GM21723 (cell line): ENCODE data around the gene KIRREL1.

Experiments used
- ATAC-seq: cut with Tn5 transposase; IDR thresholded peaks from one replicate; pipeline ENCODE4 v1.9.1; 2021; ENCODE audit warnings: mild to moderate bottlenecking, moderate library complexity; ENCODE audit not compliant: unreplicated experiment

The KIRREL1 gene

DNA sequence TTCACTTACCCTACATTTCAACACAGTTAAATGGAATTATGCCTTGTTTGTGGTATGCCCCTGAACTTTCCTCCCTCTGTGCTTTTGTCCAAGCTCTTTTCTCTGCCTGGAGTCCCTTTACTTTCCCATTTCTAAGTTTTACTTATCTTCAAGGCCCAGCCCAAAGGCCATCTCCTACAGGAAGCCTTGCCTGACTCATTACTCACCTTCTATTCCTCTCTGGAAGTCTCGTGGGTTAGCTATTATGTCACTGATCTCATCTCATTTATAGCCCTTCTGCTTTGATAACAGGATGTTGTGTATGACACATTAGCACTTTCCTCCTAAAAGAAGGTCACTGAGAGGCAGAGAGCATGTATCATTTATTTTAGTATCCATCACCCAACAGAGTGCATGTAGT is 108.5 kb downstream of the KIRREL1 start:
- ATAC-seq, result no peak

DNA sequence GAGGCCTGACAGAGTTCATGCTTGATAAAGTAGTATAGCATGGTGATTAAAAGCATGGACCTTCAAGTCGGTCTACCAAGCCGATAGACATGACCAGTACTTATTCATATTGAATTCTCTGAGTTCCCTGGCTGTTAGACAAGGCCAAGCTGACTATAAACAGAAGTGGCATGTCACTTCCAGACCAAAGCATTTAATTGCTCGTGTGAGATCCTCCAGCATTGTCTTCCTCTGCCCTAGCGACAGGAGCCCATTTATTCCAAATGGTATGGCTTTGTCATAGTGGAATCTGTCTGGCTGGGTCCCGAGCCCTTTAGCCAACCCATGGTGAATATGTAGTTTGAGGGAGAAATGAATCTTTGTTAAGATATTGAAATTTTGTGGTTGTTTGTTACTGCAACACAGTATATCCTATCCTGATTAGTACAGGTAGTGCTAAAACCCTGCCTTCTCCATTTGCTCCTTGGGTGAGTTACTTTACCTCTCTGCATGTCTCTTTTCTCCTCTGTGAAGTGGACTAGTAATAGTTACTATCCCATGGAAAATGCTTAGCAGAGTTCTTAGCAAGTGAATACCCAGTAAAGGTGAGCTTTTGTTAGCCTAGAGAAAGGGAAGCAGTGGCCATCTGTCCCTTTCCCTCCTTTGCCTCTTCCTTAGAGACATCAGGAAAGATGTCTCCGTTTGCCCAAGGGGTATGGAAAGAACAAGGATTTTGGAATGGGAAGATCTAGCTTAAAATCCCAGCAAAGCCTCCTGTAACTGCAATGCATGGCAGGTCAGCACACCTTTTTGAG is 109.6 kb downstream of the KIRREL1 start:
- ATAC-seq, result no peak

DNA sequence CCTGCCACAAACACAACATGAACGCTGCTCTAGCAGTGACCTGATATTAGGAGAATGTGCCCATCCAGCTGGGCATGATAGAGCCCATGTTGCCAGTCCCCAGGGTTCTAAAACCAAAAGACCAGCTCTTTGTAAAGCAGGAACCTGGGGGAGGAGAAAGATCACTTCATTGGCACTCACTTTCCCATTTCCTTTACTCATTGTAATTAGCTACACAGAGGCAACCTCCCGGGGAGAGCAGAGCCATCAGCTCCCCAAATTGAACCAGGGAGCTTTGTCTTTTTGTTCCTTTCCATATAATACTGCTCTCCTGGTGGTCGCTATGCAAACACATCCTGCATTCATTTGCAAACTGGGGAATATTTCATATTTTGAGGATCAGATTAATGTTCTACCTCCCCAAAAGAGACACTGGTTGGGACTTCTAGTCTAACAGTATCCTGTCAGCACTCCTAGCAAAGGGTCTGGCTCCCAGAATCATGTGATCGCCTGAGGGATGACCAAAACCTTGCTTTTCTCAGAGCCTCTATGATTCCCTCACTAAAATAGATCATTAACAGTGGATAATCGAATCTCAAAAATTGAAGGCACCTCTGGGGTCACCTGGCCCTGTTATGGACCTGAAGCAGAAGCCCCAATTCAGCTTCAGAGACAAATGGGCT is 110.5 kb downstream of the KIRREL1 start:
- no peak for ATAC-seq

DNA sequence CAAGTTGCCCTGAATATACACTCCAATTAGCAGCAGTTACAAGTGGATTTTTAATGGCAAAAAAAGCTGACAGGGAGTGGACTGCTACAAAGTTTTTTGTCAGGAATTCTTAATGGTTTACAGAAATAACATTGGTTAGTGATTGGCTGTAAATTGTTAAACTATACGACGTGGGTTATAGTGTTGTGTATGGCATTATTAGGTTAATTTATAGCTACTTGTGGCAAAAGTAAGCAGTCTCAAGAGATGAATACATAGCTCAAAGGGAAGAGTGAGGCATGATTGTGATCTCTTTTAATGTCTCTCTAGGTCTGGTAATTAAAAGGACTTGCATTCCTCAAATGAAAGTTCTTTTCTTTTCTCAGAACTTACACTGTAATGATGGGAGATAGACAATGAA is 111.4 kb downstream of the KIRREL1 start:
- no peak for ATAC-seq

DNA sequence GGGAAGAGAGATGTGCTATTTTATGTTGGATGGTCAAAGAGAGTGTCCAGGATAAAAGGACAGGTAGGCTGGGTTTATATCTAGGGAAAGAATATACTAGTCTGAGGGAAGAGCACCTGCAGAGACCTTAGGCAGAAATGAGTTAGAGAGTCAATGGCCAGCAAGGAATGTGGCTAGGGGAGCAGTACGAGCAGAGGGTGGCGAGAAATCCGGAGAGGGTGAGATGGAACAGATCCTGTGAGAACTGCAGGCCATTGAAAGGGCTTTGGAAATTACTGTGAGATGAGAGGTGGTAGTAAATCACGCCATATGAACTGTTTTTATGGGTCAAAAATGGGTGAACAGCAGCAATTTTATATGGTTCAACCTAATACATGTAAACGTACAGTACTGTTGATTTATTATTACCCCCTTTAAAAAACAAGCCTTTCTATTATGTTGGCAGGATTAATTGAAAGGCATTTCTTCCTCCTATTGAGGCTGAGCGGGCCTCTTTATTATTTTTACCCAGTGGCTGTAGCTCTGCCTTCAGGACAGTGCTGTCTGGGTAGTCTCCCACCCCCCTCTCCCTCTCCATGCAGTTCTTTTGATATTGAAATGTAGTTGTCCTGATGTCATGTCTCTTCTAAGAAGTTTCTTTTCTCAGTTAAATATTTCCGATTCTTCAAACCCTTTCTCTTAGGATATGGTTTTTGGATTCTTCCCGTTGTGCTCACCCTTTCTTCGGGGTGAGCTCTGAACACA is 112.1 kb downstream of the KIRREL1 start:
- ATAC-seq, result no peak

DNA sequence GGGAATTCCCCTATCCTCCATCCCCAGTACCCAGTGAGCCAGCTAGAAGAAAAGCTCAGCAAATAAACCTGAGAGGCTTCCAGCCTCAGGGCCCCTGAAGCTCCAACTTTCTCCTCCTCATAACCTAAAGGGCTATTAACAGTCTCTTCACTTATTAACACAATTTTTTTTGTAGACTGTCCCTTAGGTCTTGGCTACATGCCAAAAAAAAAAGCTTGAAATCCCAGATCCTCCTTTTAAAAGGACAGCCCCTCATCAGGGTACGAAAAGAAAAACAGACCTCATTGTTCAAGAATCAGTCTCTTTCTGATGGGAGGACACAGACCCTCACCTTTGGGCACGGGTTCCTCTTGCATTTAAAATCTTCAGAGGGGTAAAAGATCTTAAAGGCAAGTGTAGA is 114.5 kb downstream of the KIRREL1 start:
- no peak for ATAC-seq

DNA sequence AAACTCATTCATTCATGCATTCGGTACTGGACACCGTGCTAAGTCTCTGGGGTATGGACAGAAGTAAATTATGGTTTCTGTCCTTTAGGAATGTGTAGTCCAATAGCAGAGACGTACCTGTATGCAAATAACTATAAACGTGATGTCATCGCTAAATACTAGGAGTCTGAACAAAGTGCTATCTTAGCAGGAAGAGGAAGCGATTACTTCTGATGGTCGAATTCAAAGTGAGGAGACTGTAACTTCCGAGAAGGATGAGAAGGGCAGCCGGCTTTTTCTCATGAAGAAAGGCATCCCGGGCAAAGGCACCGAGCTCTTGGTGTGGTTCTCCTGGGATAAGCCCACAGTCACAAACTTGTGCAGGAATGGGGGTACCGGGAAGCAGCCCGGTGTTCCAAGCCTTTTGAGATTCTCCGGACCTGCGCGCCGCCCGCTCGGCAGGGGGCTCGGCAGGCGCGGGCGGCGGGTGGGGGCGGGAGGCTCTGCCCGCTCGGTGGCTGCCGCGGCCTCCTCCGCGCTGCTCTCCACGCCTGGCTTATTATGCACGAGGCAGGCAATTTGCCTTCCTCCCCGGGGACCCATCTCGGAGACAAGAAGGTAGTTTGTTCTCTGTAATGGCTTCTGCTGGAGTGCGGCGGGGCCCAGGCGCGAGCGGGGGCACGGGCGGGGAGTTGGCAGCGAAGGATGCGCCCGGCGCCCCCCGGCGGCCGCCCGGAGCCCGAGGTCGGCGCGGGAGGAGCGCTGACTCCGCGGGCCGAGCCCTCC is 119.7 kb downstream of the KIRREL1 start:
- no peak for ATAC-seq

DNA sequence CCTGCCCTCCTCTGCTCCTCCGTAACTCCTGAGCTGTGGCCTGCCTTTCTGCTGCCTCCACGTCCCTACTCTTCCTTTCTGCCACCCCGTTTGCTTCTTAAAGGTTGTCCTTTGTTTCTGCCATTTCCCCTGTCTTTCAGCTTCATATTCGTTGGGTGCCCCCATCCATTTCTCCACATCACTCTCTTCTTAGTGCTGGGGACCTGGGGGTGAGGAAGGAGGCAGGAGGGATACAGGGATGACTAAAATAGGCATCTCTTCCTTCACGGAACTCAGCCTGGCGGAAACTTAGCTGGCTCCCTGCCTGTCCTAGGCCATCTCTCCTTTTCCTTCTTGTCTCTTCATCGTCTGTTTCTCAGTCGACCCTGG is 120.3 kb downstream of the KIRREL1 start:
- ATAC-seq, result no peak

DNA sequence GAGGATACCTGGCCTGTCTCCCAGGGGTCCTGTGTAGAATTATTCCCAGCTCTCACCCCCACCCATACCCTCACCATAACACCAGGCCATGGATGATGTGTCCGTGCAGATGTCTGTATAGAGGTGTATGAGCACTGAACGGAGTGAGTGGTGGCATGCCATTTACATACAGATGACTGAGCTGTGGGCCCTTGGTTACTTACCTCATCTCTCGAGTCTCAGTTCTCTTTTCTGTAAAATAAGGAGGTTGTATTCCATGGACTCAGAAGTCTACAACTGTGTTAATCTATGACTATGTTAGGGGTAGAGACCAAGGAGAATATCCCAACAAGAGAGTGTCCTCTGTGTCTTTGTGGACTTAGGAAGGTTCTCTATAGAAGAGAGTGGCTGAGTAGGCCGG is 121.7 kb downstream of the KIRREL1 start:
- ATAC-seq, result peak; percentile 70

DNA sequence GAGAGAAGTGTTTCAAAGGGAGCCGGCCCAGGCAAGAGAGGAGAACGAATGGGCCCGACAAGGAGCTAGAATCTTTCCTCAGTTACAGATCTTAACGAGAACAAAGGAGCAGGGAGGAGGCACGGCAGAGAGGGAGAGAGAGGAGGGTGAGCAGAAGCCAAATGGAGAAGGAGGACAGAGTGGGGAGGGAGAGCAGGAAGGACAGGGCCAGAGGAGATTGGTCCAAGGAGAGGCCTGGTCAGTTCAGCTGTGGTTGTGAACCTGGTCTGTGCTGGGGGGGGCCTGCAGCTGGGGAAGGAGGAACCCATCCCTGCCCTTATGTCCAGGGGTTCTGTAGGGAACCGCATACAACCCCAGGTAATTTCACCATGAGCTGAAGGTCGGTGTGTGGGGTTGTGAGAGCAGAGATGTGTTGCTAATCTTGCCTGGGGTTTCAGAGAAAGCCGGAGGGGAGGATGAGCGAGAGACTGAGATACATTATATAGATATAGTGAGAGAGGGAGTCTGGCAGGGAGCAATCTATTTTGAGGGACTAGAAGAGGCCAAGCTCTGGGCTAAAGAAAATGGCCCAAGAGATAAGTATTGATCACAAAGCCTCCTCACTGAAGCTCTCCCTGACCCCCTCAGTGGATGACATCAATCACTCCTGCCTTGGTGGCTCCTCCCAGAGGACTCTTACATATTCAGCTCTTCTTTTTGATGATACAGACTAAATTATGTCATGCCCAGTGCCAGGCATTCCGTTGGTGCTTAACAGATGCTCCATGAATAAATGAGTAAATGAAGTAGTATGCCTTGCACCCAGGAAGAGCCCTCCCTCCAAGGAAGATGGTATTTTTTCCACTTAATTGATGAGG is 123.1 kb downstream of the KIRREL1 start:
- ATAC-seq, result no peak

DNA sequence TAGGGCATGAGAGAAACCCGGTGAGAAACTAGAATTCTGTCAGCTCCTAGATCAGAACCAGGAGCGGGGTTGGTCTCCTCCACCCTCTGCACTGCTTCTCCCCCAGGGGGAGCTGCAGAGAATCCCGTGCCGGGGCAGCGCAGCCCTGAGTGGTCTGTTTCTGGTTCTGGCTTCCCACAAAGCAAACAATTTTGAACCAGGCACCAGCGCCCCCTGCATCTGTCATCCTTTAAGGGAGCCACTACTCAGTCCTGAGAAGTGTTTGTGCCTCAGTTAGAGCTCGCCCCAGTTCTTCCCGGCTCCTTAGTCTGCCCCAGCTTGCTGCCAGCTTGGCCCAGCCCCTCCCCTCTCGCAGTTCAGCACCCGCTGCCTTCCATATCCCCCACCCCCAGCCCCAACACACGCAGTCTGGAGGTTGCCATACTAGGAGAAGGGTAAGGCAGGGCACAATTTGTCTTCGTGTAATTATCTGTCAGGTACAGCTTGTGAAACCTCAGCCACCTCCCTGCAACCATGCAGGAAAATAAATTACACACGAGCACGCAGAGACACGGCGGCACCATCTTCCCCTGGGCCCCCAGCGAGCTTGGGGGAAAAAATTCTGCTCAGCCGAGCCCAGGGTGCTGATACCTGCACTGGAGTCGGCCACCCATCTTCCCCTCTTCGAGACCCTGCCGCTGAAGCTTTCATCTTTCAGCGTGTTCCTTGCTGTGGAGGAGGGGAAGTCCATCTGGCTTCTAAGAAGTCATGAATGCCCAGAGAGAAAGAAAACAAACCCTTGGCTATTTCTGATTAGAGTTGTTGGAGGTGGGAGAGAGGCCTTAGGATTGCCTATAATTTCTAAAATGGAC is 124.6 kb downstream of the KIRREL1 start:
- no peak for ATAC-seq

DNA sequence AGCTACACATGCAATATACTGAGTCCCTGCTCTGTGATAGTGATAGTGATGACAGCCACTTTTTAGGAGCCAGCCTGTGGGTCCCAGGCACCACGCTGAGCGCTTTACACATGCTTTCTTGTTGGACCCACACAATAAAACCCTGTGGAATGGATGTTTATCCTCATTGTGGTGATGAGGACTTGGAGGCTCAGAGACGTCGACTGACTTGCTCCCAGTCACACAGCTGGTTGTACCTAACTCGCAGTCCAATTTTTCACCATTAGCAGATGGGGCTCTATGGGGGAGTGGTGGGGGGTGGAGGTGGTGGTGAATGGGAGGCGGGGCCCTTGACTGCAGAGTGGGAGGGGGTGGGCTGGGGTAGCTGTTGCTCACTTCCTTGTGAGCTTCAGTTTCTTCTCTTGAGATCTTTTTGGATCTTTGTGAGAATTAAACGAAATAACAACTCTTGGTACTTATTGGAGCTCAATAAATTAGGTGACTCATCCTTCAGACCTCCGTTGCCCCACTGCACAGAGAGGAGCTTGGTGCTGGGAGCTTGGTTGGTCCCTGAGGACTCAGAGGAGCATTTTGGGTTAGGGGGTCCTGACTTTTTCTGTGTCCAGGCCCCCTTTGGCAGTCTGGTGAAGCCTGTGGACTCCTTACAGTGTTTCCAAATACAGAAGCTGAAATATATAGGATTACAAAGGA is 125.4 kb downstream of the KIRREL1 start:
- ATAC-seq, result no peak

DNA sequence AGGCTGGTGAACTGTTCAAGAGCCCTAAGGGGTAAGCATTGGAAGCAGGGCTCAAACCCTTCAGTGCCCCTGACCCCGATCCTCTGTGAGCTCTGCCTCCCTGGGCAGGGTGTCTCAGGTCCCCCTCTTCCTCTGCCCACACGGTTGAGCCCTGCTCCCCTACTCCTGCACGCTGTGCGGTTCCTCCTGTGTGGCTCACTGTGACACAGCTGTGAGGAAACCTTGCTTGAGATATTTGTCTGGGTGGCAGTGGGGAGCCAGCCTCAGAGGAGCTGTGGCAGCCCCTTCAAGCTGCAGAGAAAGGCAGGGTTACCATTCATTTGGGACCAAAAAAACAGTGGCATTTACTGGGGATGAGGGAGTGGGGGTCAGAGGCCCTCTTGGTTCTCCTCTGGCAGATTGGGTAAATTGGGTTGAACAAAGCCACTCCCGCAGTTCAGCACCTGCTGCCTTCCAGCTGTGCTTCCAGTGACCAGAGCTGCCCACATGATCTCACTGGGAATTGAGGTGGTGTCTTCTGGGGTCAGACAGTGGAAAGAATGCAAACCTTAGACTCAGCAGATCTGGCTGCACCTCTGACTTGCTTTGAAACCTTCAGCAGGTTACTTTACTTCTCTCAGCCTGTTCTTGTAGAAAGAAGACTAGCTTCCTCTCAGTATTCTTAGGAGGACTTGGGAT is 126.7 kb downstream of the KIRREL1 start:
- ATAC-seq, result no peak

DNA sequence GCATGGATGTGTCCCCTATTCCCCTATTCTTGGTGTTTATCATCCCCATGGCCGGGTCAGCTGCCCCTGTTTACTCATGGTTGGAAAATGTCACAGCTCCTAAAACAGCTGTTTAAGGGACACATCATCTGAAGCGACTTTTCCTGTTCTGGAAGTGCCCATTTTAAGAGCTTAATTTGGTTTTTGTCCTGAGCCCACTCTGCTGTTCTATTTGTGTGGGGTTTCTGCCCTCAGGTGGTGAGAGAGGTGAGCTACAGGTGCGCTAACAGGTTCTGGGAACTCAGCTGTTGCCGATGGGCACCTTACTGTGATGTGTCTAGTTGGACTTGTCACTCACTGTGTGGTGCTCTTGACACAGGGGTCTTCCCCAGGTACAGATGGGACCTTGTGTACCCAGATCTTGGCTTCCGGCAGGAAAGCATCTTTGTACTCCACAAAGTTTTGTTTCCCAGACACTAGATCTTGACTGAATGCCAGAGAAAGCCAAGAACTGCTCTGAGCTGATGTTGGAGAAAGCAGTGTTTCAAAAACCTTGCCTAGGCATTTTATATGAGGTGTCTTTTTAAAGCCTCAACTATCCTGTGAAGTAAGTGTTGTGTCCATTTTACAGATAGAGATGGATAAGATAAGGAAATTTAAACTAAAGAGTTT is 128.3 kb downstream of the KIRREL1 start:
- no peak for ATAC-seq

DNA sequence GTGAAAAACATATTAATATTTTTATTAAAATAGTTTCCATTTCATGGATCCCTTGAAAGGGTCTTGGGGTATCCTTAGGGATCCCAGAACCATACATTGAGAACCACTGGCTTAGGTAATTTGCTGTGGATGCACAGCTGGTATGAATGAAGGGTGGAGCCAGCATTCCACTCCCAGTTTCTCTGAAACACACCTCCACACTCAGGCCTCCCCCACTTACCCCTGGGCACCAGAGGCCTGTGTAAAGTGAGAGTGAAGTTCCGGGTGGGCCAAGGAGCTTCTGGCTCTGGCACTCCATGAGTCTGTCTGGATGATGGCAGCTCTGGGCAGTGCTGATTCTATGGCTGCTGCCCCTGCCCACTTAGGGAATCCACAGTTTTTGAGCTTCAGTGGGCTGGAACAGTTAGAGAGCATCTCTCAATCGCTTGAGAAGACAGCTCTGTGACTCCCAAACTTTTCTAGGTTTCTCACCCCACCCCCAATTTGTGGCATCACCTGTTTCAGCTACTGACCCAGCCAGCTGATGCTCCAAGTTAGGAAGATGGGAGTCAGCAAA is 129.5 kb downstream of the KIRREL1 start:
- no peak for ATAC-seq

DNA sequence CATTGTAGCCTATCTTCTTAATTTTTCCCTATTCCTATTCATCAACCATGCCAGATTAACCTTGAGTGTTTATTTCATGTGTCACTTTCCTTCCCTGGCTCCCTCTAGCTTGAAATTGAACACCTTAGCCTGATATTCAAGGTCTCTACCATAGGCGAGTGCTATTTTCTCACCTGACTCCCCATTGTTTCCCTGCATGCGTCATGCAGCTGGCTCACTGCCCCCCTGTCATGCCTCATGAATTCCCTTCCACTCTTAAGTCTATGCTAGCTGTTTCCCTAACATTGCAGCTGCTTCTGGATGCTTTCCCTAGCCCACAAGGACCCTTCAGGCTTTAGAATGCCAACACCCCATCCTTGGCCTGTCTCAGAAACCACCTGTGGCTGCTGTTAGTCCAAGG is 130.6 kb downstream of the KIRREL1 start:
- ATAC-seq, result no peak

DNA sequence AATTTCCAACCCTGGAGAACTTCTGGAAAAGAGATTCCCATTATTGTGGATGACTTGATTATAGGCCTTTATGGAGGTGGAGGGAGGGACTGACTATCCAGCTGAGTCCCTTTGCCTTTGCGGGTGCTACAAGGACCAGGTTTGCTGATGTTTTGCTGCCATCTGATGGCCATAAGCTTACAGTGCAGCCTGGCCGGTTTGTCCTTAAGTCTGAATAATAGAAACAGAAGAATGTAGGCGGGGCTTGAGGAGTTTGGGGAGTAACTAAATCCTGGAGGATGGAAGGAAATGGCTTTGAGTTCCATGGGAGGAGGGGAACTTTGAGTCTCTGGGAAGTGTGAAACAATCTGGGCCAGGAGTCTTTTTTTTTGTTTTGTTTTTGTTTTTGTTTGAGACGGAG is 131.6 kb downstream of the KIRREL1 start:
- ATAC-seq, result peak; percentile 89
